IMR-90 (cell line): ENCODE results near the gene USP7. TPM values are rescaled to one million over a fixed set of nuclear protein-coding genes. Genes with fewer than 3 reads are reported as not detected.
A peak's percentile ranks its signal among the peaks of the same experiment; 100 is the strongest.

Experiments used
- ATAC-seq: fragments of 200-7000 bp; cut with Tn5 transposase; 2 replicates; pipeline ENCODE4 v1.9.1; 2020; ENCODE audit warnings: low read depth, mild to moderate bottlenecking, moderate library complexity
- BruUV-seq: library from RNA; stranded (reverse); fragments of 400-500 nt; replicated peaks from 2 replicates; lab custom pipeline; 2021; lab: Mats Ljungman, UMichigan
- CTCF ChIA-PET: fragments of 300-600 bp; formaldehyde crosslinking; extraction: SDS; loops from one replicate; lab custom pipeline; 2021; ENCODE audit warnings: antibody characterized with exemption; lab: Yijun Ruan, JAX
- POLR2A ChIA-PET: fragments of 300-600 bp; sonication (Branson Sonifier 250); formaldehyde crosslinking; loops from one replicate; lab custom pipeline; 2022; ENCODE audit warnings: antibody characterized with exemption; ENCODE audit not compliant: unreplicated experiment; lab: Charles Lee
- DNase-seq: peaks from one replicate; pipeline ENCODE4 v3.0.0; 2013
- H2AFZ ChIP-seq: replicated peaks from 2 replicates; pipeline ENCODE3; 2013; ENCODE audit warnings: low read length, mild to moderate bottlenecking; ENCODE audit not compliant: poor library complexity
- H2AK5ac ChIP-seq: 2 replicates; pipeline ENCODE4 v1.6.1; 2013; ENCODE audit warnings: low read depth, low read length, inconsistent platforms
- H2AK9ac ChIP-seq: replicated peaks from 2 replicates; pipeline ENCODE3; 2013; ENCODE audit warnings: mild to moderate bottlenecking, low read depth, low read length, moderate library complexity; ENCODE audit not compliant: poor library complexity
- H2BK120ac ChIP-seq: 2 replicates; pipeline ENCODE4 v1.6.1; 2013; ENCODE audit warnings: low read depth, low read length, inconsistent platforms
- H2BK15ac ChIP-seq: 3 replicates; pipeline ENCODE4 v1.6.1; 2013; ENCODE audit warnings: low read depth, low read length, inconsistent platforms
- H2BK20ac ChIP-seq: 2 replicates; pipeline ENCODE4 v1.6.1; 2013; ENCODE audit warnings: low read depth, mild to moderate bottlenecking, inconsistent platforms, low read length, moderate library complexity
- H2BK5ac ChIP-seq: 2 replicates; pipeline ENCODE4 v1.6.1; 2013; ENCODE audit warnings: mild to moderate bottlenecking, low read depth, low read length, inconsistent platforms; ENCODE audit not compliant: poor library complexity, severe bottlenecking
- H3K14ac ChIP-seq: replicated peaks from 2 replicates; pipeline ENCODE4 v1.6.1; 2013; ENCODE audit warnings: low read depth, low read length, inconsistent platforms
- H3K18ac ChIP-seq: 2 replicates; pipeline ENCODE4 v1.6.1; 2013; ENCODE audit warnings: low read depth, low read length, control low read depth
- H3K23ac ChIP-seq: 2 replicates; pipeline ENCODE4 v1.6.1; 2013; ENCODE audit warnings: low read depth, low read length, inconsistent platforms
- H3K27ac ChIP-seq: 2 replicates; pipeline ENCODE4 v1.5.1; 2013; ENCODE audit warnings: mild to moderate bottlenecking, control low read depth, low read length; ENCODE audit not compliant: insufficient read depth
- H3K27me3 ChIP-seq: 2 replicates; pipeline ENCODE4 v1.6.1; 2013; ENCODE audit warnings: low read length; ENCODE audit not compliant: control insufficient read depth, insufficient read depth
- H3K36me3 ChIP-seq: 2 replicates; pipeline ENCODE4 v1.6.1; 2013; ENCODE audit warnings: low read length, mixed read lengths; ENCODE audit not compliant: control insufficient read depth, insufficient read depth
- H3K4ac ChIP-seq: 2 replicates; pipeline ENCODE4 v1.6.1; 2013; ENCODE audit warnings: low read depth, low read length, inconsistent platforms
- H3K4me1 ChIP-seq: 2 replicates; pipeline ENCODE4 v1.6.1; 2013; ENCODE audit warnings: low read length, mixed read lengths; ENCODE audit not compliant: control insufficient read depth, insufficient read depth
- H3K4me2 ChIP-seq: 2 replicates; pipeline ENCODE4 v1.6.1; 2013; ENCODE audit warnings: low read depth, mild to moderate bottlenecking, control low read depth, low read length, moderate library complexity
- H3K4me3 ChIP-seq: 2 replicates; pipeline ENCODE4 v1.5.1; 2013; ENCODE audit warnings: low read depth, mild to moderate bottlenecking, control low read depth, low read length, moderate library complexity; ENCODE audit not compliant: insufficient read depth
- H3K56ac ChIP-seq: 2 replicates; pipeline ENCODE4 v1.6.1; 2013; ENCODE audit warnings: low read length, inconsistent platforms; ENCODE audit not compliant: insufficient read depth; ENCODE audit errors: extremely low read depth
- H3K79me1 ChIP-seq, 2 experiments: 2 replicates each; pipeline ENCODE4 v1.6.1; 2013; ENCODE audit warnings: low read length in 2 of 2, inconsistent platforms in 1 of 2, low read depth in 1 of 2
- H3K9ac ChIP-seq: 2 replicates; pipeline ENCODE4 v1.6.1; 2013; ENCODE audit warnings: low read depth, low read length, control low read depth
- H3K9me1 ChIP-seq: 2 replicates; pipeline ENCODE4 v1.6.1; 2013; ENCODE audit warnings: low read length, inconsistent platforms; ENCODE audit not compliant: insufficient read depth
- H3K9me3 ChIP-seq: 2 replicates; pipeline ENCODE4 v1.6.1; 2013; ENCODE audit warnings: low read length; ENCODE audit not compliant: control insufficient read depth, insufficient read depth
- H4K20me1 ChIP-seq: 2 replicates; pipeline ENCODE4 v1.6.1; 2013; ENCODE audit warnings: low read length, inconsistent platforms; ENCODE audit not compliant: insufficient read depth
- H4K5ac ChIP-seq: 2 replicates; pipeline ENCODE4 v1.6.1; 2013; ENCODE audit warnings: mild to moderate bottlenecking, low read depth, low read length, control low read depth
- H4K8ac ChIP-seq, 2 experiments: 2 replicates each; pipeline ENCODE4 v1.6.1; 2013; ENCODE audit warnings: low read depth in 2 of 2, low read length in 2 of 2, control low read depth in 1 of 2, inconsistent platforms in 1 of 2
- H4K91ac ChIP-seq: 2 replicates; pipeline ENCODE4 v1.6.1; 2013; ENCODE audit warnings: low read depth, low read length, inconsistent platforms; ENCODE audit not compliant: insufficient read depth
- USF2 ChIP-seq: fragments of 150-350 bp; IDR thresholded peaks from 2 replicates; pipeline ENCODE4 v1.6.1; 2017; ENCODE audit warnings: mild to moderate bottlenecking, antibody characterized with exemption, low read length, low read depth
- WGBS, 2 experiments: methylation state at CpG; one replicate each; pipeline versions ENCODE4 v1.1.5 to v1.1.7; 2013; ENCODE audit warnings: missing lambda C conversion rate in 2 of 2; ENCODE audit not compliant: insufficient read length in 1 of 2; ENCODE audit errors: extremely low coverage in 2 of 2; 5-methylcytosine and 5-hydroxymethylcytosine counted together
- dilution Hi-C: fragments of 300-500 bp; cut with HindIII; formaldehyde crosslinking; loops from one replicate; pipeline ENCODE4 v1.14.3; 2018; ENCODE audit warnings: low sequenced_read_pairs; ENCODE audit not compliant: unreplicated experiment
- in situ Hi-C: fragments of 300-500 bp; cut with MboI; formaldehyde crosslinking; loops from 3 replicates; pipeline ENCODE4 v1.14.3; 2019; ENCODE audit warnings: low sequenced_read_pairs, inconsistent platforms, mixed read lengths
- intact Hi-C: fragments of 100-400 bp; cut with micrococcal nuclease; formaldehyde crosslinking; loops from 2 replicates; pipeline ENCODE4 v1.10.0; 2022
- polyA plus RNA-seq, 3 experiments: library from polyadenylated mRNA; depleted of rRNA; stranded (reverse); fragments of >200 nt; gene quantifications; 2 replicates each; pipeline ENCODE4 v1.2.3, GENCODE V29; 2012; ENCODE audit warnings: low replicate concordance in 1 of 3
- total RNA-seq: library from RNA; depleted of rRNA; stranded (reverse); fragments of >200 nt; gene quantifications from 2 replicates; pipeline ENCODE4 v1.2.3, GENCODE V29; 2012

Gene USP7
- total and polyA plus RNA-seq, 2 of the 4 experiments (the other 2 are of a cell fraction), result 17.8 to 28.3 TPM

- no peak overlapping the region for H3K4me3 ChIP-seq
- no TSS peak for BruUV-seq
- H3K56ac ChIP-seq, result no peak overlapping the region
- TF ChIP-seq USF2, result no peak
- DNase-seq (no peak), ATAC-seq (no peak)
- peaks cover 31% of the 10 kb centered on the region for H3K4me1 ChIP-seq
- H2BK5ac ChIP-seq, result no peak overlapping the region
- H3K27me3 ChIP-seq, result no peaks in the 10 kb centered on the region
- H4K8ac ChIP-seq, result no peak overlapping the region
- H3K27ac ChIP-seq, result peak overlapping the region; percentile 3; the same call in 1 of the 2 replicates
- peaks cover 84% of the 10 kb centered on the region for H4K20me1 ChIP-seq
- no peak overlapping the region for H4K5ac ChIP-seq
- dilution Hi-C loops (no loop called here), intact Hi-C loops (no loop called here), in situ Hi-C loops (no loop called here)
- 80% methylated on average over 5 of the region's 14 CpGs; no CpG with 5 or more reads in 1 of the 2 experiments for WGBS, 2 experiments
- H3K18ac ChIP-seq, result no peak overlapping the region
- H2BK120ac ChIP-seq, result no peak overlapping the region
- no peak overlapping the region for H4K91ac ChIP-seq
- ChIA-PET CTCF (interaction anchor here (0.7 kb wide), 1 partner anchor 210 kb away, joined by 3 read pairs; no protein-coding TSS in a partner anchor), POLR2A (no interaction called here)
- no peak overlapping the region for H3K14ac ChIP-seq
- no peak overlapping the region for H3K4ac ChIP-seq
- H3K36me3 ChIP-seq, result peaks cover 24% of the 10 kb centered on the region
- no peak overlapping the region for H3K9ac ChIP-seq
- H3K4me2 ChIP-seq, result no peak overlapping the region
- peaks cover 6 to 93% of the 10 kb centered on the region in 2 experiments for H3K79me1 ChIP-seq
- H3K9me3 ChIP-seq, result no peaks in the 10 kb centered on the region
- no peak overlapping the region for H2BK15ac ChIP-seq
- H2AK9ac ChIP-seq, result peak overlapping the region; percentile 51
- H2AK5ac ChIP-seq, result 0 out of 2 replicates have a peak overlapping the region, but pooled peaks have one; percentile 31
- H3K23ac ChIP-seq, result no peak overlapping the region
- H2AFZ ChIP-seq, result no peak overlapping the region
- no peak overlapping the region for H2BK20ac ChIP-seq
- H3K9me1 ChIP-seq, result peaks cover 19% of the 10 kb centered on the region
Measured at GRCh38 chr16:8861563-8862308, 102.0 kb downstream of the USP7 start.
